ENCODE results near the gene ANKMY1. TPM values are rescaled to one million over a fixed set of nuclear protein-coding genes. Genes with fewer than 3 reads are reported as not detected.

ANKMY1 gene
- total RNA-seq, 1 donor from 2014 or later, result 13.0 TPM

DNA sequence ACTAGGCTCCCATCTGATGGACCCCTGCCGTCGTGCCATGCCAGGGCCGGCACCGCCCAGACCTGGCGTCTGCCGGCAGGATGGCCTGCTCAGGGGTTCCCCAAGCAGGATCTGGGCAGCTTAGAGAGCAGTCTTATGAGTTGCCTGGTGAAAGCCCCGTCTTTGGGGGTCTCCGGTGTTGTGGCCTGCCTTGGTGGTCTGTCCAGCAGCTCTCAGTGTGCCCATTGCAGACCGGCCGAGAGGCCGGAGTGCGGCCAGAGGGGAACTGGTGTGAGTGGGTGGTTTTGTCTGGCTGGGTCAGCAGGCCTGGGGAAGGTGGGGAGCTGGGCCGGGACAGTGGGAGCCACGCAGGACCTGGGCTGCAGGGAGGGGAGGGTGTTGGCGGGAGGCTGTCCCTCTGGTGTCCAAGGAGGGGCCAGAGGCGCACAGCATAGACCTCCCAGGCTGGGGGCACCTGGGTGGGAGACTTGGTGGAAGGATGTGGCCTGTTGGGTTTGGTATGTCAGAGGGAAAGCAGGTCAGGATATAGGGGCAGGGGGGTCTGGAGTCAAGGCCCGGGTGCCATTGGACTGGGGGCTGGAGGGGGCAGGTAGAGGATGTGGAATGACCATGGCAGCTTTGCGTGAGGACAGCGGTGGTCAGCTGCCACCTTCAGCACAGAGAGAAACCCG, 105.9 kb downstream of the ANKMY1 start:
- peak overlapping the region; percentile 86 for H3K4me3 Mint-ChIP-seq
- H3K27me3 Mint-ChIP-seq (ENCODE audit: low read depth), result peaks cover 13% of the 10 kb centered on the region
- DNase-seq (ENCODE audit: low read depth, low spot score), result no peak
- no peaks in the 10 kb centered on the region for H3K9me3 Mint-ChIP-seq
- H3K4me1 Mint-ChIP-seq, result peaks cover 26% of the 10 kb centered on the region
- H3K36me3 Mint-ChIP-seq (ENCODE audit: low read depth), result no peaks in the 10 kb centered on the region
- no peak overlapping the region for H3K27ac Mint-ChIP-seq (ENCODE audit: unreplicated experiment)
- TF ChIP-seq, protein P1, sequence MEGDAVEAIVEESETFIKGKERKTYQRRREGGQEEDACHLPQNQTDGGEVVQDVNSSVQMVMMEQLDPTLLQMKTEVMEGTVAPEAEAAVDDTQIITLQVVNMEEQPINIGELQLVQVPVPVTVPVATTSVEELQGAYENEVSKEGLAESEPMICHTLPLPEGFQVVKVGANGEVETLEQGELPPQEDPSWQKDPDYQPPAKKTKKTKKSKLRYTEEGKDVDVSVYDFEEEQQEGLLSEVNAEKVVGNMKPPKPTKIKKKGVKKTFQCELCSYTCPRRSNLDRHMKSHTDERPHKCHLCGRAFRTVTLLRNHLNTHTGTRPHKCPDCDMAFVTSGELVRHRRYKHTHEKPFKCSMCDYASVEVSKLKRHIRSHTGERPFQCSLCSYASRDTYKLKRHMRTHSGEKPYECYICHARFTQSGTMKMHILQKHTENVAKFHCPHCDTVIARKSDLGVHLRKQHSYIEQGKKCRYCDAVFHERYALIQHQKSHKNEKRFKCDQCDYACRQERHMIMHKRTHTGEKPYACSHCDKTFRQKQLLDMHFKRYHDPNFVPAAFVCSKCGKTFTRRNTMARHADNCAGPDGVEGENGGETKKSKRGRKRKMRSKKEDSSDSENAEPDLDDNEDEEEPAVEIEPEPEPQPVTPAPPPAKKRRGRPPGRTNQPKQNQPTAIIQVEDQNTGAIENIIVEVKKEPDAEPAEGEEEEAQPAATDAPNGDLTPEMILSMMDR (conservative IDR thresholded peaks at IDR 0.05), result no peak

DNA sequence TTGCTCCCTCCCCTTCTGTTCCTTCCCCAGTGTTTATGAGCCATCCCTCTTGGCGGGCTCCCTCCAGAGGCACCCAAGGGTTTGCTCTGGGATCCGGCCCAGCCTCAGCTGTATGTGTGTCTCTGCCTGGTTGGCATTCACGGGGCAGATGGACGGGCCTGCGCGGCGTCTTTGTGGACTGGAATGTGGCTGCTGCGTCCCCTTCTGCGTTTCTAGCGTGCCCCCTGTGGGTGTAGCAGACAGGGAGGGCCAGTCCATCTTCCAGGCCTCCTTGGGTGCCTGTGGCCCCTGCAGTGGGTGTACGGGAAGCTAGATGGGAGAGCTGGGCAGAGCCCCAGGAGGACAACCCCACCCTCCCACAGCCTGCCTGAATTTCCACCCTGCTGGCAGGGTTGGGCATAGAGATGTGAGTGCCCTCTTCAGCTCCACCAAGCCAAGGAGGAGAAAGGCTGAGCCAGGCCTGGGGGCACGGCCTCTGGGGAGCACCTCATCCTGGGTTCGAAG, 106.6 kb downstream of the ANKMY1 start:
- no peak overlapping the region for H3K27ac Mint-ChIP-seq (ENCODE audit: unreplicated experiment)

DNA sequence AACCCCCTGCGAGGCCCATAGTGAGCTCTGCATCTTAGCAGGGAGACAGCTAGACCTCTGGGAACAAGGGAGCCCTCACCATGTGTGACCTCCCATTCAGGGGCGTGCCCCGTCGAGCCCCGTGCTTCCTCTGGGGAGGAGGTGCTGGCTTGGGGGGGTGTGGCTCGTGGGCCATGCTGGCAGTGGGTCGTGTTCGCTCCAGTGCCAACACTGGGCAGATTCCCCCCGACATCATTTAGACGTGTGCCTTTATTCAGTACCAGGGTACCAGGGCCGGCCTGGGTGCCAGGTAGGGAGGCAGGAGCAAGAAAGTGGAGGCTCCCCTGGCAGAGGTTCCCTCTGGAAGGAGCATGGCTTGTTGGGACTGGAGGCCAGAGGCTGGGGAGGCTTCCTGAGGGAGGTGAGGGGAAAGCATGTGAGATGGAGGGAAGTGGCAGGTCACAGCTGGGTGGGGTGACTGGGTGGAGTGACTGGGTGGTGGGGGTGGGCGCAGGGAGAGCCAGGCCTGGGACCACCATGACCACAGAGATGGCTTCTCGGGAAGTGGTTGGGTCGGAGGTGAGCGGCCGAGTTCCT, 107.2 kb downstream of the ANKMY1 start:
- peaks cover 13% of the 10 kb centered on the region for H3K27me3 Mint-ChIP-seq (ENCODE audit: low read depth)
- H3K9me3 Mint-ChIP-seq, result no peaks in the 10 kb centered on the region
- peaks cover 26% of the 10 kb centered on the region for H3K4me1 Mint-ChIP-seq
- DNase-seq (ENCODE audit: low read depth, low spot score), result no peak
- no peaks in the 10 kb centered on the region for H3K36me3 Mint-ChIP-seq (ENCODE audit: low read depth)
- peak overlapping the region; percentile 75 for H3K4me3 Mint-ChIP-seq
- H3K27ac Mint-ChIP-seq (ENCODE audit: unreplicated experiment), result no peak overlapping the region
- TF ChIP-seq, protein P1 (conservative IDR thresholded peaks at IDR 0.05), result no peak

More for the DNA sequence above, 106.6 kb downstream of the ANKMY1 start:
- DNase-seq (ENCODE audit: low read depth, low spot score), result no peak
- Mint-ChIP-seq H3K4me1 (peaks cover 26% of the 10 kb centered on the region), H3K9me3 (no peaks in the 10 kb centered on the region), H3K27me3 (ENCODE audit: low read depth) (peaks cover 13% of the 10 kb centered on the region), H3K4me3 (peak overlapping the region; percentile 57), H3K36me3 (ENCODE audit: low read depth) (no peaks in the 10 kb centered on the region)
- TF ChIP-seq, protein P1 (conservative IDR thresholded peaks at IDR 0.05), result peak; percentile 26

DNA sequence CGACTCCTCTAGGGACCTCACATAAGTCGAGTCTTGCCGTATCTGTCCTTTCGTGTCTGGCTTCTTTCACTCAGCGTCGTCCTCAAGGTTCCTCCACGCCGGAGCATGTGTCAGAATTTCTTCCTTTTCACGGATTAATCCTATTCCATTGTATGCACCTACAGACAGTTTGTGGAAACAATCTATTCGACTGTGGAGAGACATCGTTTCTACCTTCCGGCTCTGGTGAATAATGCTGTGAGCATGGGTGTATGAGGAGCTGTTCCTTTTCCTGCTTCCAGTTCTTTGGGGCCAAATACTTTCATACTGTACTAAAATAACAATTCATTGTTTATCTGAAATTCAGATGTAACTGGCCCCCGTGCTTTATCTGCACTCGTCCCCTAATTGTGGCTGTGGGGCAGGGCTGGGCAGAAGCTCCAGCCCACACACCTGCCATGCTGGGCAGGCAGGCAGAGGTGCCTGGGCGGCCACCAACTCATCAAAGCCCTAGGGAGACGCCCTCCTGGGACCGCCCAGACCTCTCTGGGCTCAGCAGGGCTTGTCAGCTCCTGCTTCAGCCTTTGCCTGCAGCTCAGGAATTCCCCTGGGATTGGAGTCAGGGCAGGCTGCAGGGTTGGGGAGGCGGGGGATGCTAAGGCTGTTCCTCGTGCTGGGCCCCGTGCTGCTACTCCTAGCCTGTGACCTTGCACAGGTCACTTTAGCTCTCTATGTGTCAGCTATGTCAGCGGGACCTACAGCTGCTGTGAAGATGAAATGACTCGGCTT, 107.8 kb downstream of the ANKMY1 start:
- Mint-ChIP-seq H3K36me3 (ENCODE audit: low read depth) (no peaks in the 10 kb centered on the region), H3K27ac (ENCODE audit: unreplicated experiment) (peak overlapping the region; percentile 53)
- no peak for DNase-seq (ENCODE audit: low read depth, low spot score)

More for the DNA sequence above, 107.8 kb downstream of the ANKMY1 start:
- H3K9me3 Mint-ChIP-seq, result no peaks in the 10 kb centered on the region
- H3K27me3 Mint-ChIP-seq (ENCODE audit: low read depth), result peaks cover 11% of the 10 kb centered on the region
- peak overlapping the region; percentile 75 for H3K4me3 Mint-ChIP-seq
- TF ChIP-seq, protein P1 (conservative IDR thresholded peaks at IDR 0.05), result no peak
- peaks cover 24% of the 10 kb centered on the region for H3K4me1 Mint-ChIP-seq

Measured in neural crest cell (in vitro differentiated cells).